BE2C (cell line): ENCODE data around the gene SRCAP.
A peak's percentile ranks its signal among the peaks of the same experiment; 100 is the strongest.

Source experiments
- DNase-seq: peaks from one replicate; pipeline ENCODE4 v3.0.0-alpha.2; 2020
- H3K27me3 ChIP-seq: fragments of 250-450 bp; sonication (Bioruptor Pico); 2 replicates; pipeline ENCODE4 v1.5.1; 2020; ENCODE audit warnings: mild to moderate bottlenecking
- H3K36me3 ChIP-seq: fragments of 250-450 bp; sonication (Bioruptor Pico); 2 replicates; pipeline ENCODE4 v1.5.1; 2020; ENCODE audit warnings: mild to moderate bottlenecking
- H3K4me1 ChIP-seq: fragments of 250-450 bp; sonication (Bioruptor Pico); 2 replicates; pipeline ENCODE4 v1.5.1; 2020
- H3K4me3 ChIP-seq: 2 replicates; pipeline ENCODE4 v1.5.1; 2011; ENCODE audit warnings: low read depth, low read length
- H3K9me3 ChIP-seq: fragments of 250-450 bp; sonication (Bioruptor Pico); 2 replicates; pipeline ENCODE4 v1.5.1; 2020
- TF ChIP-seq, protein P1 (sequence below): IDR thresholded peaks from 2 replicates; pipeline ENCODE4 v1.5.1; 2012; ENCODE audit warnings: mild to moderate bottlenecking, low read depth, low read length

Gene SRCAP

GRCh38 chr16:30741461-30741914, 42.5 kb downstream of the SRCAP start:
- Histone ChIP-seq H3K36me3 (peaks cover 30% of the 10 kb centered on the region), H3K4me3 (no peak overlapping the region), H3K4me1 (peaks cover 13% of the 10 kb centered on the region), H3K9me3 (no peaks in the 10 kb centered on the region), H3K27me3 (no peaks in the 10 kb centered on the region)
- peak; percentile 65 for DNase-seq
- TF ChIP-seq, protein P1, sequence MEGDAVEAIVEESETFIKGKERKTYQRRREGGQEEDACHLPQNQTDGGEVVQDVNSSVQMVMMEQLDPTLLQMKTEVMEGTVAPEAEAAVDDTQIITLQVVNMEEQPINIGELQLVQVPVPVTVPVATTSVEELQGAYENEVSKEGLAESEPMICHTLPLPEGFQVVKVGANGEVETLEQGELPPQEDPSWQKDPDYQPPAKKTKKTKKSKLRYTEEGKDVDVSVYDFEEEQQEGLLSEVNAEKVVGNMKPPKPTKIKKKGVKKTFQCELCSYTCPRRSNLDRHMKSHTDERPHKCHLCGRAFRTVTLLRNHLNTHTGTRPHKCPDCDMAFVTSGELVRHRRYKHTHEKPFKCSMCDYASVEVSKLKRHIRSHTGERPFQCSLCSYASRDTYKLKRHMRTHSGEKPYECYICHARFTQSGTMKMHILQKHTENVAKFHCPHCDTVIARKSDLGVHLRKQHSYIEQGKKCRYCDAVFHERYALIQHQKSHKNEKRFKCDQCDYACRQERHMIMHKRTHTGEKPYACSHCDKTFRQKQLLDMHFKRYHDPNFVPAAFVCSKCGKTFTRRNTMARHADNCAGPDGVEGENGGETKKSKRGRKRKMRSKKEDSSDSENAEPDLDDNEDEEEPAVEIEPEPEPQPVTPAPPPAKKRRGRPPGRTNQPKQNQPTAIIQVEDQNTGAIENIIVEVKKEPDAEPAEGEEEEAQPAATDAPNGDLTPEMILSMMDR, result no peak

- DNase-seq, result no peak
- no peak overlapping the region for H3K4me3 ChIP-seq
- TF ChIP-seq, protein P1, result no peak
- H3K27me3 ChIP-seq, result no peaks in the 10 kb centered on the region
- H3K4me1 ChIP-seq, result peaks cover 13% of the 10 kb centered on the region
- peaks cover 9% of the 10 kb centered on the region for H3K36me3 ChIP-seq
- H3K9me3 ChIP-seq, result no peaks in the 10 kb centered on the region
Measured at GRCh38 chr16:30743716-30744115, 44.7 kb downstream of the SRCAP start.

- TF ChIP-seq, protein P1, result no peak
- Histone ChIP-seq H3K27me3 (no peaks in the 10 kb centered on the region), H3K36me3 (peaks cover 4% of the 10 kb centered on the region), H3K9me3 (no peaks in the 10 kb centered on the region), H3K4me1 (peaks cover 13% of the 10 kb centered on the region), H3K4me3 (no peak overlapping the region)
- DNase-seq, result no peak
Measured at GRCh38 chr16:30744183-30744582, 45.2 kb downstream of the SRCAP start.

DNA sequence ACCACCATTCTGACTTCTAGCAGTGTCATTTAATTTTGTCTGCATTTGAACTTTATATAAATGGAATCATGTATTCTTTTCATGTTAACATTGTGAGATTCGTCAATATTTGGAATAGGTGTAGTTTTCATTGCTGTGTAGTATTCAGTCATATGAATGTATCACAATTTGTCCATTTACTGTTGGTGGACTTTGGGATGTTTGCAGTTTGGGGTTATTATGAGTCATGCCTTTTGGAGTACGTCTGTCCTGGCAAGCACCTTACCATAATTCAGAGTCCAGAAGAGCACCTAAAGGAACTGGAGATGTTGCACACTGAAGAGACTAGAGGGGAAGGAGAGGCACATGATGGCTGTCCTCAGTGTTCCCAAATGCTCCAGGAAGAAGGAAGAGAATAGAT, 46.1 kb downstream of the SRCAP start:
- no peak for DNase-seq
- Histone ChIP-seq H3K27me3 (no peaks in the 10 kb centered on the region), H3K4me1 (peaks cover 13% of the 10 kb centered on the region), H3K36me3 (no peaks in the 10 kb centered on the region), H3K4me3 (no peak overlapping the region), H3K9me3 (no peaks in the 10 kb centered on the region)
- TF ChIP-seq, protein P1, result no peak

- Histone ChIP-seq H3K36me3 (peaks cover 10% of the 10 kb centered on the region), H3K9me3 (no peaks in the 10 kb centered on the region), H3K4me3 (no peak overlapping the region), H3K4me1 (peaks cover 6% of the 10 kb centered on the region), H3K27me3 (no peaks in the 10 kb centered on the region)
- no peak for DNase-seq
- TF ChIP-seq, protein P1, result no peak
Measured at GRCh38 chr16:30746638-30747175, 47.7 kb downstream of the SRCAP start.

- peak overlapping the region; percentile 59 for H3K4me3 ChIP-seq
- H3K9me3 ChIP-seq, result no peaks in the 10 kb centered on the region
- no peaks in the 10 kb centered on the region for H3K4me1 ChIP-seq
- H3K27me3 ChIP-seq, result no peaks in the 10 kb centered on the region
- TF ChIP-seq, protein P1, result no peak
- no peak for DNase-seq
- peaks cover 11% of the 10 kb centered on the region for H3K36me3 ChIP-seq
Measured at GRCh38 chr16:30747331-30747730, 48.4 kb downstream of the SRCAP start.
